ENCODE measurements around the gene TLCD2. TPM values are rescaled to one million over a fixed set of nuclear protein-coding genes. Genes with fewer than 3 reads are reported as not detected.
A peak's percentile ranks its signal among the peaks of the same experiment; 100 is the strongest.

TLCD2 gene
- total and polyA plus RNA-seq, 2 of the 13 experiments (the other 11 are each of a cell fraction or from before 2014, with no cell fraction given) = 0.90 to 1.1 TPM

GRCh38 chr17:1658100-1658499, 52.1 kb downstream of the TLCD2 start:
- no peaks in the 10 kb centered on the region for H4K20me1 ChIP-seq (ENCODE audit: insufficient read depth, low read length)
- ChIA-PET POLR2A (interaction anchor here (1.0 kb wide), 1 partner anchor 13 kb away, joined by 3 read pairs; no protein-coding TSS in a partner anchor), CTCF (ENCODE audit: low intra/inter-chr PET ratio, low total read pairs) (no interaction called here)
- FAIRE-seq (no peak), ATAC-seq (no peak), DNase-seq (ENCODE audit: low spot score) (no peak)
- H3K36me3 ChIP-seq (replicated peaks in 1 of 2; ENCODE audit: control insufficient read depth in 1 of 2, insufficient read depth in 2 of 2, low read length in 2 of 2) = peaks cover 56 to 85% of the 10 kb centered on the region in 2 experiments
- H3K4me1 ChIP-seq (ENCODE audit: insufficient read depth, low read length) = no peaks in the 10 kb centered on the region
- no peak overlapping the region for H3K4me3 ChIP-seq (replicated peaks in 1 of 3; ENCODE audit: insufficient read depth in 1 of 3, low read depth in 2 of 3, low read length in 3 of 3)
- no peaks in the 10 kb centered on the region for H3K79me2 ChIP-seq (ENCODE audit: insufficient read depth, low read length)
- intact Hi-C loops (cut with micrococcal nuclease; ENCODE audit: unreplicated experiment) (no loop called here), in situ Hi-C loops (cut with HindIII; ENCODE audit: extremely low pct_ligation_motif_present, low pct_unique_long_range_greater_than_20kb) (no loop called here)
- H3K4me2 ChIP-seq (ENCODE audit: low read depth, low read length) = no peak overlapping the region
- H2AFZ ChIP-seq (ENCODE audit: low read length) = no peak overlapping the region
- no peaks in the 10 kb centered on the region for H3K27me3 ChIP-seq (ENCODE audit: control insufficient read depth in 1 of 2, insufficient read depth in 2 of 2, low read length in 2 of 2)
- TF ChIP-seq ZNF674 (CRISPR knock-in tag; IDR thresholded peaks at IDR 0.05; ENCODE audit: low read depth) (no peak), KLF16 (CRISPR knock-in tag; IDR thresholded peaks at IDR 0.05) (no peak)
- no peak overlapping the region for H3K27ac ChIP-seq (ENCODE audit: extremely low read length, insufficient read depth, low read length)
- H3K9ac ChIP-seq (ENCODE audit: insufficient read depth, low read depth, low read length) = no peak overlapping the region
- no peaks in the 10 kb centered on the region for H3K9me3 ChIP-seq (ENCODE audit: low read length)
- 98% methylated on average over 9 of the region's 9 CpGs for WGBS (ENCODE audit: low lambda C conversion rate)
- BruUV-seq (replicated peaks) = no TSS peak

- Histone ChIP-seq H3K4me1 (ENCODE audit: insufficient read depth, low read length) (peaks cover 24% of the 10 kb centered on the region), H3K4me3 (replicated peaks in 1 of 3; ENCODE audit: insufficient read depth in 1 of 3, low read depth in 2 of 3, low read length in 3 of 3) (no peak overlapping the region), H3K27me3 (ENCODE audit: control insufficient read depth in 1 of 2, insufficient read depth in 2 of 2, low read length in 2 of 2) (no peaks in the 10 kb centered on the region), H3K79me2 (ENCODE audit: insufficient read depth, low read length) (no peaks in the 10 kb centered on the region), H4K20me1 (ENCODE audit: insufficient read depth, low read length) (peaks cover 6% of the 10 kb centered on the region; the same call in 1 of the 2 replicates), H3K4me2 (ENCODE audit: low read depth, low read length) (no peak overlapping the region), H3K9me3 (ENCODE audit: low read length) (no peaks in the 10 kb centered on the region), H3K27ac (ENCODE audit: extremely low read length, insufficient read depth, low read length) (no peak overlapping the region), H3K9ac (ENCODE audit: insufficient read depth, low read depth, low read length) (no peak overlapping the region), H2AFZ (ENCODE audit: low read length) (no peak overlapping the region), H3K36me3 (replicated peaks in 1 of 2; ENCODE audit: control insufficient read depth in 1 of 2, insufficient read depth in 2 of 2, low read length in 2 of 2) (peaks cover 48 to 72% of the 10 kb centered on the region in 2 experiments)
- no TSS peak for BruUV-seq (replicated peaks)
- intact Hi-C loops (cut with micrococcal nuclease; ENCODE audit: unreplicated experiment) (no loop called here), in situ Hi-C loops (cut with HindIII; ENCODE audit: extremely low pct_ligation_motif_present, low pct_unique_long_range_greater_than_20kb) (no loop called here)
- TF ChIP-seq ZBTB38 (CRISPR knock-in tag; IDR thresholded peaks at IDR 0.05) = 0 out of 2 replicates have a peak, but pooled peaks have one; percentile 54
- no peak for TF ChIP-seq CCAR2 (optimal IDR thresholded peaks at IDR 0.05; ENCODE audit: low read depth, low read length)
- 99% methylated on average over 12 of the region's 14 CpGs for WGBS (ENCODE audit: low lambda C conversion rate)
- DNase-seq (ENCODE audit: low spot score) = no peak
- POLR2A ChIA-PET = no interaction called here
- no peak for ATAC-seq
- CTCF ChIA-PET (ENCODE audit: low intra/inter-chr PET ratio, low total read pairs) = no interaction called here
- FAIRE-seq = no peak
These were observed 56.4 kb downstream of the TLCD2 start for GRCh38 chr17:1653735-1654134.

Measured in HepG2 (cell line).